UCSD-AML1 (cell line): ENCODE data around the gene PDE11A.
"Not testable (repeated sequence)": the region's sequence is repeated elsewhere in the genome, so short reads cannot be mapped to it uniquely, and the experiment has no call there.

Experiments
- DNase-seq: peaks from one replicate; lab custom pipeline; 2025; ENCODE audit not compliant: unreplicated experiment; lab: John Stamatoyannopoulos, UW

PDE11A gene

GRCh38 chr2:178072383-178073301 is at the start of gene PDE11A:
Gene PDE11A (minus strand): TSS chr2:178072777. CDS start chr2:178072437, 340 bp downstream.
- peak; percentile 65 for DNase-seq

DNA sequence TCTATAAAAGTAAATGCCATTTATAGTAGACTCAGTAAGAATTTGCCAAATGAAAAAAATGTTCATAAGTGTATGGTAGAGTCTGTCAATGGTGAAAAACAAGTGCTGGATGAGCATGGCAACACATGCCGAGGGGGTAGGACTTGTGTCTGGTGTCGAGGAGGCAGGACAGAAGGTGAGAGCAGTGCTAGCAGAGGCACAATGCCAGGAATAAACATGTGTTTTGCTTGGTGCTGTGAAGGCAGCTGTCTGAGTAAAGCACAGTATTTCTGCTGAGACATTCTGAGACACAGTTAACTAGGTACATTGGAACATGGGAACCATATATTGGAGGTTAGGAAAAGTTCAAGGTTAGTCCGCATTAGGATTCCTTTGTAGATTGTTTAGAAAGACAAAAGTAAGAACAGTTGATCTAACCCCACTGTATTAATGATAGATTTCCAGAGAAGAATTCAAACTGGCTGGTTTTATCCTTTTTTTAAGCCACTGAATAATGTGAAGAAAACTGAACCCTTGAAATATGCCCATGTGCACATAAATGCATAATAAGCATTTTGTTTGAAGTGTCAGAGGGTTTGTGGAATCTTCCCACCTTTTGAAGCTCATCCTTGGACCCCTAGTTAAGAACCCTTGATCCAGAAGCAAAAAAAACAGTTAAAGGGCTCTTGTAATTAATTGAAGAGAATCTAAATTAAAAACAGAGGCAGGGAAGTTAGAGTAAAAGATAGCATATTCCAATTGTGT is 46.8 kb upstream of the PDE11A start:
- no peak for DNase-seq

DNA sequence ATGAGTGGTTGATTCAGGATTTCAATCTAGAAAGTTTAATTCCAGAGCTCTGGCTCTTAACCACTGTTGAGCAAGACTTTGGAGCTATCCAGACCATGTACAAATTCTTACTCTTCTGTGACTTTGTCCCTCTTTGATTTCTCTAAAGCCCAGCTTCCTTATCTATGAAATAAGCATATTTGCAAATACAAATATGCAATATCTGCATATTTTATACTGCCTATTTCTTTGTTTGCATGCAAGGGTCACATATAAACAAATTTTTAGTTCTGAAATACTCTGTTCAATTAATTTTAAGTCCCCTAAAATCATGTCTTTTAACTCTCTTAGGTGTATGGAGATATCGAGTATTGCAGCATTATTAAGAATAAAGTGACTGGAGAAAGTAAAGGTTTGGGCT is 45.1 kb upstream of the PDE11A start:
- DNase-seq, result no peak

DNA sequence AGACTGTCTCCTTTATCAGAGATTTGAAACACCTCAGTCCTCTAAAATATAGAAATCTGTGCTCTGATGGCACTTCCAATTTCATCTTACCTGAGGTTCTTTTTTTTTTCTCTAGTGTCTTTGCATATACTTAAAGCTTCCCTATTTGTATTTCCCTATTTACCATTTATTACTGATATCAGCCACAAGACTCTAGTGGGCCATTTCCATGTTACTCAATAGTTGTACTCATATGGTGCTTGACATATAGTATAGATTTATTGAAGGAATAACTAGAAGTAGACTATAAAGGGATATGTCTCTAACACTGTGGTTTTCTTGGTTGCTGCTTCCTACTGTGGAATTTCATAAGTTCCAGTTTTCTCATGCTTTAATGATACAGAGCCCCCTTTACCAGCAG is 42.7 kb upstream of the PDE11A start:
- no peak for DNase-seq

- DNase-seq, result no peak
Measured at GRCh38 chr2:178114462-178114861, 41.9 kb upstream of the PDE11A start.

GRCh38 chr2:178112202-178113152 is 39.9 kb upstream of the PDE11A start, which contains the start of gene RBM45:
Gene RBM45 (plus strand): TSS chr2:178112437. CDS start chr2:178112547, 110 bp downstream.
- peak; percentile 92 for DNase-seq

DNA sequence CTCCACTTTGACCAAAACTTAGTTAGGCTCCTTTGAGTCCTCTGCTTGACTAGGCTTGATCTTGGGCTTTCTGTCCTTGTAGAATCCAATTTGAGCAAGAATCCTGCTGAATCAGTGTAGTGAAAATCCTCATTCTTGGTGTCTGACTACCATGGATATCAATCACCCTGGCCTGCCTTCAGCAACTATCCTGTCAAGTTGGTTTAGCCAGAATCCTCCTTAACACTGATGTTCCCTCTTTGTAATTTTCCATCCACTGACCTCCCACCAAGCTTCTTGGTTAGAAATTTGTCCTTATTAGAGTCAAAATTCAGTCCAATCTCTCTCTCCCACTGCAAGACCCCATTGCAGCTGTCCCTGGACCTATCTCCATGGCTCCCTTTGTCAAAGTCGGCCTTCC is 39.2 kb upstream of the PDE11A start:
- DNase-seq, result no peak

DNA sequence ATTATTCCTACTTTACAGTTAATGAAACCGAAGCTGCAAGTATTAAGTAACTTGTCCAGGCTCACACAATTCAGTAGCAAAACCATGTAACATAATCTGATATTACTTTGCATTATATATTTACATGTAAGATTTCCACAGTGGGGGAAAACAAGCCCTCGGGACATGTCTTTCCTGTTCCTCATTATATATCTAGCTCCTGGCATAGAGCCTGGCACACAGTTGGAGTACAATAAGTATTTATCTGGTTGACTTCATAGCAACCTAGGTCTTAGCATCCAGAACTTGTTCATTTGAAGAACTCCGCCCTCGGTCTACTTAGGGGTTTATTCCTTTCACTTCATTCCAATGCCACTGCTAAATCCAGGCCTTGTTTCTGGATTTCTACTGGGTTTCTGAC is 38.1 kb upstream of the PDE11A start:
- no peak for DNase-seq

- no peak for DNase-seq
Measured at GRCh38 chr2:178109813-178110212, 37.2 kb upstream of the PDE11A start.

DNA sequence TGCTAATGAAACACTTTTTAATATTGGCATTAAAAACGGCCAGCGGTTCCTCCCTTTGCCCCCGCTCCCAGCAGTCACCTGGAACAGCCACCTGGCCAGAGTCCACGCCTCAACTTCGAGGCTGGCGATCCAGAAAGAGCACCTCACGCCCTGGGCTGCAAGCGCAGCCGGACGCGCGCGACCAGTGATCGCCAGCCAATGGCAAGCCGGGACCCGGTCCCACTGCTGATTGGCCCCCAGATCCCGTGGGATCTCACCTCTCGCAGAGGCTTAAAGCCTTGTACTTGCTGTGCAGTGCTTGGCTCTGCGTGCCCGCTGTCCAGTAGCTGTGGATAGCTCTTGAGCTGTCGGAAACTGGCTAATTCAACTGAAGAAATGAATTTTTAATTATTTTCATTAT is 35.6 kb upstream of the PDE11A start:
- no peak for DNase-seq

DNA sequence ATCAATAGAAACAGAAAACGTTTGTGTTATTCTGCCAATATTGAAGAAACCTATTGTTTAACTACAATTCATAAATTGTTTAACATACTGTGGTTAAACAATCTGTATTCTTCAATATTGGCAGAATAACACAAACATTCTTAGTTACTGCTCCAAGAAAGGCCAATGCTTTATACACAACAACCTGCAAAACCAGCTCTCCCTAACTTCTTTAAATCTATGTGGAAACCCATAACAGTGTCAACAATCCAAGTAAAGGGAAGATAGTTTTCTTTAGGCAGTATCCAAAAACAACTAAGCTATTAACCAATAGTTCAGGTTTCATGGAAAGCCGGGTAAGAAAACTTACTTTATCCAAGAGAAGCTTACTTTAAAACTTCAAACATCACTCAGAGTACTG is 33.5 kb upstream of the PDE11A start:
- no peak for DNase-seq

GRCh38 chr2:178105566-178105965 is 33.0 kb upstream of the PDE11A start:
- DNase-seq, result no peak

- no peak for DNase-seq
Measured at GRCh38 chr2:178101321-178102079, 28.9 kb upstream of the PDE11A start.

DNA sequence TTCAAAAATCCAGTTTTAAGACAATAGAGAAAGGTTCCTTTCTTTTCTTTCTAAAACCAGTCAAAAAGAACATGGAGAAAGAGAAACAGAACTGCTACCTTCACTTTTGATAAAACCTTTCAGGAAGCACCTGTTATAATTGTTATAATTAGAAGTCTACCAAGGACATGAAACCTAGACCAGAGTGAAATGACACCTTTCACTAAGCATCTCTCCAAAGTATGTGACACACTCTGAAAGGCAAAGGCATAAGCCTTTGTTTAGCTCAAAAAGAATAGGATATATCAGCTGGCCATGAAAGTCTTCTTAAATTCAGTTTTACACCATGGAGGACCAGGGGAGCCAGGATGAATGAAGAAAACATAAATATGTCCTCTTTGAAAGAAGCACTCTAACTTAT is 20.9 kb upstream of the PDE11A start:
- DNase-seq, result no peak

DNA sequence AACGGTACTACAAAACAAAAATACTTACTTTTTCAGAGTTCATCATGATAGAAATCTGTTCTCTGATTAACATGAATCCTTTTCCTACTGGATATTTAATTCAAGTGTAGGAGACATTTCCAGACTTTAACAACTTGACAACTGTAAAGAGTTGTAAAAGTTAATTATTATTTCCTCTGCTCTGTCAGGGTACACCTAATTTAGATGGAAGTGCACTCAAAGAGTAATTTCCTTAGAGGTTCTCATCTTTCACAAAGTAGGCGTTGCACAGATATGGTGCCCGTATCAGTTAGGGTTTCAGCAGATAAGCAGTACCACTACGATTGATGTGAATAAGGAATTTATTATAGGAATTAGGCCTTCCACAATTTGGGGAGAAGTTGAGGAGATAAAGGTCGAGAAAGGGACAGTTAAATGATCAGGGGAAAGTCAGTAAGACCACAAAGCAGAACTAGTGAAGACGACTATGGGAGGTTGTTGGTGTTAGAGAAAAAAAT is 16.2 kb upstream of the PDE11A start:
- DNase-seq, result no peak

GRCh38 chr2:178084273-178084672 is 11.7 kb upstream of the PDE11A start:
- DNase-seq, result no peak

DNA sequence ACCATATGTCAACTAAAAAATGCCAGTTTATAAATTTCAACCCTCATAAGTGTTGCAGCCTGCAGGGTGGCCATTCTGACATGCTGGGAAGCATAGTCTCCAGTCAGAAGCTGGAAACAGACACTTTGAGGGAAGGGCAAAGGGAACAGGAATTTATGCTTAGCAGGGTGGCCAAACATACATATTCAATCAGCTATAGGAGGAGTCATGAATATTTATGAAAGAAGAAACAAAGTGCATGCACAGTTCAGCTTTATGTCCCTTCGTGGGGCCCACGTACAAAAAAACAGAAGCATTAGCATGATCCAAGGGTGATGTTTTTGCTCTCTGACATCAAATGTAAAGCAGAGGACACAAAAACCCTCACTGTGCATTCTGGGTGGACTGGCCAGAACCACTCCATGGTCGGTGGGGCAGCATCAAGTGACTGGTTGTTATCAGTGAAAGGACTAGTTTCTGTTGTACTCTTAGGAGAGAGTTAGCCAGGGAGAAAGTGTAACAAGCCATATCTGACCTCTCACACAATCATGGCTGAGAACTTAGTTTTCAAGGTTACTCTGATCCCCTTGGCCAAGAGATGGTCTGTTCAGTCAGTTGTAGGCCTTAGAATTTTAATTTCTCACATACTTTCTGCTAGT is 9.9 kb upstream of the PDE11A start:
- no peak for DNase-seq

GRCh38 chr2:178079279-178079678 is 6.7 kb upstream of the PDE11A start:
- not testable (repeated sequence) for DNase-seq

DNA sequence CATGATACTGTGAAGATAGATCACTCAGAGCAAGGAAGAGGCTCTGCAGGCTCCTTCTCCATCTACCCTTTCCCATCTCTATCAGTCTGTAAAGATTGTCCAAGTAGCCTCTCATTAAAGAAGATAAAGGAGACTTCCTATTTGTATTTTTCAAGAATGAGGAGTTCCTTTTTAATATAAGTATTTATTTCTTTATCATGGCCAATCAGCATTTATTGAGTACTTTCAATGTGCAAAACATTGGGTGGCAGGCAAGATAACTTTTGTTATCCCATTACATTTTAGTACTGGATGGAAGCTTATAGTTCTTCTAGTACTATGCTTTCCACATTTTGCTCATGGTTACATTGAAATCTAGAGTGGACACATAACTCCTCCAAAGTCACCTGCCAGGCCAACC is 3.6 kb upstream of the PDE11A start:
- DNase-seq, result no peak

DNA sequence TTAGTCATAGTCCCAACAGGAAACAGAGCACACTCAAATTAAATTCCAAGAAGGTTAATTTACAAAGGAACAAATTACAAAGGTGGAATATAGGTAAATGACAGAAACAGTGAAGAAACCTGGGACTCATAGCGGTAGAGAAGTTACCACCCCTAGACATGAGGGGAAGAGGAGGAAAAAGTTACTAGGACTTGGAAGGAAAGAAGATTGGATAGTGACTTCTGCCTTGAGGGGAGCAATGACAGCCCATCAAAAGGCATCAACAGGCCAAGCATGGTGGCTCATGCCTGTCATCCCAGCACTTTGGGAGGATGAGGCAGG is 2.4 kb upstream of the PDE11A start:
- no peak for DNase-seq
